22Rv1 (cell line): ENCODE data around the gene TEX19.

Experiments
- CTCF ChIP-seq: fragments of 450-650 bp; IDR thresholded peaks from 2 replicates; pipeline ENCODE4 v1.5.1; 2017; ENCODE audit warnings: mild to moderate bottlenecking
- ZFX ChIP-seq: fragments of 450-650 bp; IDR thresholded peaks from 2 replicates; pipeline ENCODE4 v1.6.1; 2017; ENCODE audit warnings: antibody characterized with exemption, borderline replicate concordance

- TF ChIP-seq ZFX: no peak
- TF ChIP-seq CTCF: no peak
Observed at GRCh38 chr17:82380860-82381702, 22.0 kb downstream of the TEX19 start.
